B cell (primary cell): ENCODE data around the gene KLF16. TPM values are rescaled to one million over a fixed set of nuclear protein-coding genes. Genes with fewer than 3 reads are reported as not detected.

Experiments
- ATAC-seq: fragments of 200-7000 bp; cut with Tn5 transposase; one replicate; pipeline ENCODE4 v1.10.0; 2021; ENCODE audit warnings: low read depth, mild to moderate bottlenecking, moderate number of reproducible peaks, moderate library complexity
- CTCF ChIA-PET: fragments of 350-600 bp; sonication (Branson Sonifier 250); formaldehyde crosslinking; loops from one replicate; lab custom pipeline; 2021; ENCODE audit warnings: antibody characterized with exemption, inconsistent platforms; lab: Charles Lee
- POLR2A ChIA-PET: fragments of 350-600 bp; sonication (Branson Sonifier 250); formaldehyde crosslinking; loops from one replicate; lab custom pipeline; 2021; ENCODE audit warnings: antibody characterized with exemption; lab: Charles Lee
- DNase-seq: peaks from one replicate; pipeline ENCODE4 v3.0.0; 2013
- H2AFZ ChIP-seq: 2 replicates; pipeline ENCODE4 v1.6.1; 2012; ENCODE audit warnings: mild to moderate bottlenecking, low read depth, low read length; ENCODE audit not compliant: insufficient read depth, poor library complexity, severe bottlenecking
- H3K27ac ChIP-seq, 2 donors: 1 replicate in 1 of 2; 2 replicates in 1 of 2; pipeline ENCODE4 v1.5.1; 2012 to 2013; ENCODE audit warnings: low read length in 2 of 2, mild to moderate bottlenecking in 2 of 2, moderate library complexity in 1 of 2
- H3K27me3 ChIP-seq, 4 experiments: fragments of 200-600 bp in 1 of 4; sonication (generic) in 1 of 4; replicated peaks in 1 of 4; 1 replicate in 2 of 4; 2 replicates in 2 of 4; pipeline versions ENCODE4 v1.6.1 to v1.7.0; 2013 to 2016; ENCODE audit warnings: low read length in 3 of 4, mild to moderate bottlenecking in 2 of 4, mixed read lengths in 1 of 4, moderate library complexity in 1 of 4; ENCODE audit not compliant: insufficient read depth in 4 of 4, control insufficient read depth in 3 of 4; ENCODE audit errors: control extremely low read depth in 1 of 4
- H3K36me3 ChIP-seq, 2 experiments: replicated peaks in 1 of 2; 1 replicate in 1 of 2; 2 replicates in 1 of 2; pipeline versions ENCODE4 v1.6.1 to v1.7.1; 2013; ENCODE audit warnings: low read length in 1 of 2; ENCODE audit not compliant: insufficient read depth in 2 of 2, control insufficient read depth in 1 of 2; ENCODE audit errors: control extremely low read depth in 1 of 2, extremely low read depth in 1 of 2
- H3K4me1 ChIP-seq, 2 donors: fragments of 200-600 bp in 1 of 2; sonication (generic) in 1 of 2; 1 replicate in 1 of 2; 2 replicates in 1 of 2; pipeline versions ENCODE4 v1.5.1 to v1.6.1; 2013 to 2017; ENCODE audit warnings: low read length in 2 of 2; ENCODE audit not compliant: control insufficient read depth in 2 of 2, insufficient read depth in 2 of 2
- H3K4me2 ChIP-seq: replicated peaks from 2 replicates; pipeline ENCODE3; 2012; ENCODE audit warnings: mild to moderate bottlenecking, low read depth, low read length; ENCODE audit not compliant: poor library complexity, severe bottlenecking
- H3K4me3 ChIP-seq, 5 experiments: fragments of 200-600 bp in 1 of 5; sonication (generic) in 1 of 5; 1 replicate in 3 of 5; 2 replicates in 2 of 5; pipeline versions ENCODE4 v1.5.1 to v1.7.0; 2011 to 2016; ENCODE audit warnings: low read length in 4 of 5, mild to moderate bottlenecking in 4 of 5, low read depth in 2 of 5, control low read depth in 1 of 5, moderate library complexity in 1 of 5; ENCODE audit not compliant: insufficient read depth in 1 of 5; ENCODE audit errors: control extremely low read depth in 1 of 5, extremely low read depth in 1 of 5
- H3K79me2 ChIP-seq: fragments of 200-600 bp; sonication (generic); one replicate; pipeline ENCODE4 v1.6.0; 2016; ENCODE audit warnings: low read length; ENCODE audit not compliant: control insufficient read depth, insufficient read depth
- H3K9ac ChIP-seq: fragments of 200-600 bp; sonication (generic); 2 replicates; pipeline ENCODE4 v1.6.1; 2017; ENCODE audit warnings: mild to moderate bottlenecking, low read length, moderate library complexity
- H3K9me3 ChIP-seq, 3 donors: one replicate each; pipeline versions ENCODE4 v1.6.1 to v1.7.1; 2013; ENCODE audit warnings: low read length in 2 of 3; ENCODE audit not compliant: control insufficient read depth in 2 of 3, insufficient read depth in 1 of 3; ENCODE audit errors: control extremely low read depth in 1 of 3
- H4K20me1 ChIP-seq: 2 replicates; pipeline ENCODE4 v1.6.0; 2012; ENCODE audit warnings: mild to moderate bottlenecking, low read length; ENCODE audit not compliant: insufficient read depth, control insufficient read depth, poor library complexity, severe bottlenecking
- H3K27ac Mint-ChIP-seq: one replicate; pipeline ENCODE4 v1.8.0; 2021; ENCODE audit warnings: mixed read lengths
- H3K27me3 Mint-ChIP-seq: one replicate; pipeline ENCODE4 v1.8.0; 2021; ENCODE audit warnings: mixed read lengths
- H3K4me1 Mint-ChIP-seq: one replicate; pipeline ENCODE4 v1.8.0; 2021; ENCODE audit warnings: mixed read lengths
- H3K4me3 Mint-ChIP-seq: one replicate; pipeline ENCODE4 v1.8.0; 2021; ENCODE audit warnings: mixed read lengths
- H3K9me3 Mint-ChIP-seq: one replicate; pipeline ENCODE4 v1.8.0; 2022; ENCODE audit warnings: mixed read lengths; ENCODE audit not compliant: insufficient read depth
- EZH2 ChIP-seq: IDR thresholded peaks from 2 replicates; pipeline ENCODE4 v1.6.1; 2012; ENCODE audit warnings: borderline replicate concordance, low read depth, mild to moderate bottlenecking, moderate library complexity, low read length; ENCODE audit not compliant: insufficient read depth, poor library complexity, severe bottlenecking
- WGBS: methylation state at CpG from one replicate; pipeline ENCODE4 v1.1.5; 2013; ENCODE audit warnings: missing lambda C conversion rate; ENCODE audit not compliant: insufficient coverage; 5-methylcytosine and 5-hydroxymethylcytosine counted together
- intact Hi-C: fragments of 100-400 bp; cut with micrococcal nuclease; formaldehyde crosslinking; loops from one replicate; pipeline ENCODE4 v1.10.0; 2022
- polyA plus RNA-seq: library from polyadenylated mRNA; depleted of rRNA; stranded (reverse); fragments of >200 nt; gene quantifications from 2 replicates; pipeline ENCODE4 v1.2.3, GENCODE V29; 2012
- total RNA-seq, 2 donors: library from RNA; stranded (reverse); fragments of 120-200 nt in 1 of 2; gene quantifications; 1 replicate in 1 of 2; 2 replicates in 1 of 2; pipeline versions ENCODE4 v1.2.3 to v1.2.4, GENCODE V29; 2013 to 2022
- TF ChIP-seq, protein P1 (sequence below): fragments of 200-600 bp; IDR thresholded peaks from one replicate; pipeline ENCODE4 v1.8.0; 2022; ENCODE audit warnings: antibody characterized with exemption, mild to moderate bottlenecking

KLF16 gene
- total and polyA plus RNA-seq, 2 donors (not counting 1 experiment from before 2014, with no cell fraction given): 29.7 to 49.0 TPM

- no peak overlapping the region for H2AFZ ChIP-seq
- H3K4me3 Mint-ChIP-seq: no peak overlapping the region
- DNase-seq: no peak
- ChIA-PET CTCF (interaction anchor here (6.1 kb wide), 1 partner anchor 15 kb away, joined by 57 read pairs; no protein-coding TSS in a partner anchor), POLR2A (interaction anchor here (0.5 kb wide), 1 partner anchor 186 kb away, joined by 5 read pairs; no protein-coding TSS in a partner anchor)
- peaks cover 0 to 70% of the 10 kb centered on the region in 2 experiments for H3K36me3 ChIP-seq
- 97% methylated on average over 36 of the region's 36 CpGs for WGBS
- no peaks in the 10 kb centered on the region for H3K9me3 Mint-ChIP-seq
- H3K79me2 ChIP-seq: peaks cover 56% of the 10 kb centered on the region
- no peaks in the 10 kb centered on the region for H3K9me3 ChIP-seq
- no peaks in the 10 kb centered on the region for H3K27me3 ChIP-seq
- H3K27me3 Mint-ChIP-seq: no peaks in the 10 kb centered on the region
- intact Hi-C loops: no loop called here
- peaks cover 0 to 10% of the 10 kb centered on the region in 2 donors for H3K4me1 ChIP-seq
- no peak overlapping the region for H3K27ac Mint-ChIP-seq
- H3K4me3 ChIP-seq: no peak overlapping the region
- no peak for ATAC-seq
- H3K27ac ChIP-seq: no peak overlapping the region
- H4K20me1 ChIP-seq: peaks cover 80% of the 10 kb centered on the region
- no peak overlapping the region for H3K4me2 ChIP-seq
- TF ChIP-seq, protein P1, sequence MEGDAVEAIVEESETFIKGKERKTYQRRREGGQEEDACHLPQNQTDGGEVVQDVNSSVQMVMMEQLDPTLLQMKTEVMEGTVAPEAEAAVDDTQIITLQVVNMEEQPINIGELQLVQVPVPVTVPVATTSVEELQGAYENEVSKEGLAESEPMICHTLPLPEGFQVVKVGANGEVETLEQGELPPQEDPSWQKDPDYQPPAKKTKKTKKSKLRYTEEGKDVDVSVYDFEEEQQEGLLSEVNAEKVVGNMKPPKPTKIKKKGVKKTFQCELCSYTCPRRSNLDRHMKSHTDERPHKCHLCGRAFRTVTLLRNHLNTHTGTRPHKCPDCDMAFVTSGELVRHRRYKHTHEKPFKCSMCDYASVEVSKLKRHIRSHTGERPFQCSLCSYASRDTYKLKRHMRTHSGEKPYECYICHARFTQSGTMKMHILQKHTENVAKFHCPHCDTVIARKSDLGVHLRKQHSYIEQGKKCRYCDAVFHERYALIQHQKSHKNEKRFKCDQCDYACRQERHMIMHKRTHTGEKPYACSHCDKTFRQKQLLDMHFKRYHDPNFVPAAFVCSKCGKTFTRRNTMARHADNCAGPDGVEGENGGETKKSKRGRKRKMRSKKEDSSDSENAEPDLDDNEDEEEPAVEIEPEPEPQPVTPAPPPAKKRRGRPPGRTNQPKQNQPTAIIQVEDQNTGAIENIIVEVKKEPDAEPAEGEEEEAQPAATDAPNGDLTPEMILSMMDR: no peak
- no peak for TF ChIP-seq EZH2
- peaks cover 4% of the 10 kb centered on the region for H3K4me1 Mint-ChIP-seq
- H3K9ac ChIP-seq: no peak overlapping the region
These were observed 39.7 kb downstream of the KLF16 start for GRCh38 chr19:1823539-1824251.

- ChIA-PET CTCF (no interaction called here), POLR2A (interaction anchor here (0.5 kb wide), 1 partner anchor 73 kb away, joined by 4 read pairs; no protein-coding TSS in a partner anchor)
- DNase-seq (no peak), ATAC-seq (no peak)
- no peak overlapping the region for H3K9ac ChIP-seq
- H3K9me3 ChIP-seq: no peaks in the 10 kb centered on the region
- no peak overlapping the region for H3K4me3 Mint-ChIP-seq
- H4K20me1 ChIP-seq: peaks cover 80% of the 10 kb centered on the region
- no peak overlapping the region for H3K4me2 ChIP-seq
- H3K27ac ChIP-seq: no peak overlapping the region
- no peak for TF ChIP-seq EZH2
- no peak overlapping the region for H3K4me3 ChIP-seq
- intact Hi-C loops: no loop called here
- no peaks in the 10 kb centered on the region for H3K27me3 Mint-ChIP-seq
- no peaks in the 10 kb centered on the region for H3K27me3 ChIP-seq
- peaks cover 0 to 10% of the 10 kb centered on the region in 2 donors for H3K4me1 ChIP-seq
- H2AFZ ChIP-seq: no peak overlapping the region
- 95% methylated on average over 8 of the region's 8 CpGs for WGBS
- no peak overlapping the region for H3K27ac Mint-ChIP-seq
- peaks cover 49% of the 10 kb centered on the region for H3K79me2 ChIP-seq
- no peaks in the 10 kb centered on the region for H3K9me3 Mint-ChIP-seq
- peaks cover 4% of the 10 kb centered on the region for H3K4me1 Mint-ChIP-seq
- peaks cover 0 to 73% of the 10 kb centered on the region in 2 experiments for H3K36me3 ChIP-seq
These were observed 40.4 kb downstream of the KLF16 start for GRCh38 chr19:1823020-1823419.
